Motor neuron (in vitro differentiated cells): ENCODE measurements around the gene MOB3B. TPM values are rescaled to one million over a fixed set of nuclear protein-coding genes. Genes with fewer than 3 reads are reported as not detected.

Experiments
- ATAC-seq, 8 experiments: fragments of 200-7000 bp; cut with Tn5 transposase; replicated peaks in 6 of 8; 2 replicates each; pipeline ENCODE4 v1.8.0; 2021; ENCODE audit warnings: mild to moderate bottlenecking in 8 of 8, moderate library complexity in 8 of 8
- H3K27ac ChIP-seq, 2 donors: fragments of 250-450 bp; sonication (Bioruptor Pico); 2 replicates each; pipeline ENCODE4 v1.9.0; 2021; ENCODE audit warnings: antibody characterized with exemption in 2 of 2, mild to moderate bottlenecking in 2 of 2, moderate library complexity in 1 of 2
- H3K4me1 ChIP-seq, 2 donors: fragments of 250-450 bp; sonication (Bioruptor Pico); replicated peaks in 1 of 2; 2 replicates each; pipeline ENCODE4 v1.6.1; 2021; ENCODE audit warnings: antibody characterized with exemption in 2 of 2, mild to moderate bottlenecking in 2 of 2, moderate library complexity in 1 of 2
- H3K4me3 ChIP-seq, 5 donors: fragments of 250-450 bp; sonication (Bioruptor Pico); 2 replicates each; pipeline ENCODE4 v1.9.0; 2021; ENCODE audit warnings: antibody characterized with exemption in 5 of 5, mild to moderate bottlenecking in 5 of 5, moderate library complexity in 4 of 5
- WGBS, 10 experiments: fragments of 450-650 bp; shearing (Covaris generic); methylation state at CpG; one replicate each; pipeline ENCODE4 v1.0.0; 2022; 5-methylcytosine and 5-hydroxymethylcytosine counted together
- in situ Hi-C, 9 experiments: fragments of 400-800 bp; cut with MboI; loops; one replicate each; pipeline ENCODE4 v1.15.0; 2021; ENCODE audit warnings: low sequenced_read_pairs in 9 of 9, low pct_unique_long_range_greater_than_20kb in 2 of 9; ENCODE audit not compliant: unreplicated experiment in 9 of 9
- total RNA-seq, 8 experiments: library from RNA; unstranded; fragments of 300-600 nt; gene quantifications; 2 replicates each; pipeline versions ENCODE4 v1.2.3 to v1.2.4, GENCODE V29; 2022

The MOB3B gene
- total RNA-seq, 8 experiments from 2014 or later: 3.7 to 13.4 (median 5.2) TPM

DNA sequence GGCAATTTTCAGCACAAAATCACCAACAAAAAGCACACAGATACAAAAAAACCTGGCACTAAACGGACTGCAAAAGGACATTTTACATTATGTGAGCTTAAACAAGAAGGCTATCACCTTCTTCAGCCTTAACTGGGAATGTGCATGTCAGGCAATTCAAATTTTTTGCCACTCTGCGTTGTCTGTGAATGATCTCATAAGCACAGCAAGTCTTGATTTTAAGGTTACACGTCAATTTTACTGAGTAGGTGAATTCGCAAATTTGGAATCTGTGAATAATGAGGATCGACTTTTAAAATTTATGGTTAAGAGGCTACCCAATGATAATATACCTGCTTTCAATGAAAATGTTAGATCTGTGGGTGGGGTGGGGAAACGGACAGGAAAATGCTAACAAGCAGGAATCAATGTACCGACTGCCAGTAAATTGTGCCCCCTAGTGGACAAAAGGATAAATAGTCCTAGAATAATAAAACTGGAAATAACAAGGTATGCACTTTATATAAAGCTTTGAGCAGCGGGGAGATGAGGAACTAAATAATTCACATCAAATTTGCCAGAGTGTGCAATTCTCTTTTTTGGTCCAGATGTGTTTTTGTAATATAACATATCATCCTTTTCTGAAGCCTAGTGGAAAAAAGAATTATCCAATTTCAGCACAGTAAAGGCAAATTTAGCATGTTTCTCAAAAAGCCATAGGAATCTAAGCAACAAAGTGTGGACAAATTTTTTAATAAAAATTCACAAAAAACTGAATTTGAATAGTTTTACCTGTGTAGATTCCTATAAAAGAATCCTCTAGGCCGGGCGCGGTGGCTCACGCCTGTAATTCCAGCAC is 253.2 kb downstream of the MOB3B start:
- peak in 5 of 8 experiments; percentile 2 to 55 (median 44) for ATAC-seq
- no peak overlapping the region for H3K4me3 ChIP-seq
- no peaks in the 10 kb centered on the region for H3K4me1 ChIP-seq
- 3 to 56% (median 44%) methylated on average over 2 to 12 of the region's 12 CpGs for WGBS, 10 experiments
- in situ Hi-C loops: loop anchor here in 2 of 9 experiments (10.0 to 25.0 kb wide), 2 partner anchors 239 to 242 kb away; no protein-coding TSS in a partner anchor
- no peak overlapping the region for H3K27ac ChIP-seq

Other genes with a start within 250 kb of the MOB3B start
- under 1 TPM in 4 of 8 experiments, not detected in 4; 0.18 to 0.40 (median 0.32) TPM for gene EQTN, start 232.7 kb downstream of the MOB3B start, total RNA-seq
- 1 to 10 TPM in 3 of 8 experiments, under 1 TPM in 4, not detected in 1; 0.42 to 3.0 (median 0.90) TPM for gene IFNK, start 5.5 kb downstream of the MOB3B start, total RNA-seq
- gene C9orf72, start 43.7 kb upstream of the MOB3B start, total RNA-seq: 10 to 100 TPM in 7 of 8 experiments, 1 to 10 TPM in 1; 5.2 to 53.7 (median 28.9) TPM